CD4-positive, alpha-beta T cell (primary cell): ENCODE measurements around the gene GUK1. TPM values are rescaled to one million over a fixed set of nuclear protein-coding genes. Genes with fewer than 3 reads are reported as not detected.

Source experiments
- ATAC-seq: fragments of 200-7000 bp; cut with Tn5 transposase; one replicate; pipeline ENCODE4 v1.10.0; 2022; ENCODE audit warnings: mild to moderate bottlenecking; ENCODE audit not compliant: poor library complexity
- CTCF ChIA-PET: fragments of 350-600 bp; sonication (Branson Sonifier 250); formaldehyde crosslinking; loops from one replicate; lab custom pipeline; 2021; ENCODE audit warnings: antibody characterized with exemption, inconsistent platforms; lab: Charles Lee
- POLR2A ChIA-PET: fragments of 350-600 bp; sonication (Branson Sonifier 250); formaldehyde crosslinking; loops from one replicate; lab custom pipeline; 2021; ENCODE audit warnings: antibody characterized with exemption, inconsistent platforms; lab: Charles Lee
- DNase-seq, 14 experiments: peaks; one replicate each; pipeline ENCODE4 v3.0.0-alpha.2; 2013 to 2020; ENCODE audit warnings: mixed read lengths in 2 of 14
- H3K27ac ChIP-seq, 2 donors: one replicate each; pipeline versions ENCODE4 v1.5.1 to v1.7.0; 2013; ENCODE audit warnings: low read length in 2 of 2, low read depth in 1 of 2, mild to moderate bottlenecking in 1 of 2
- H3K27me3 ChIP-seq, 2 experiments: 1 replicate in 1 of 2; 2 replicates in 1 of 2; pipeline versions ENCODE4 v1.6.1 to v1.7.0; 2013; ENCODE audit warnings: low read length in 2 of 2, control low read depth in 1 of 2, mild to moderate bottlenecking in 1 of 2, moderate library complexity in 1 of 2; ENCODE audit not compliant: insufficient read depth in 2 of 2, control insufficient read depth in 1 of 2
- H3K36me3 ChIP-seq: one replicate; pipeline ENCODE4 v1.6.1; 2013; ENCODE audit warnings: low read length, control low read depth; ENCODE audit not compliant: insufficient read depth
- H3K4me1 ChIP-seq: one replicate; pipeline ENCODE4 v1.6.1; 2013; ENCODE audit warnings: low read length, control low read depth; ENCODE audit not compliant: insufficient read depth
- H3K4me3 ChIP-seq: one replicate; pipeline ENCODE4 v1.5.1; 2013; ENCODE audit warnings: mild to moderate bottlenecking, low read length, moderate library complexity
- H3K9me3 ChIP-seq, 2 experiments: 1 replicate in 1 of 2; 2 replicates in 1 of 2; pipeline versions ENCODE4 v1.6.1 to v1.7.0; 2013; ENCODE audit warnings: low read length in 2 of 2, mild to moderate bottlenecking in 2 of 2, control low read depth in 1 of 2, moderate library complexity in 1 of 2; ENCODE audit not compliant: control insufficient read depth in 1 of 2, insufficient read depth in 1 of 2
- H3K27ac Mint-ChIP-seq: one replicate; pipeline ENCODE4 v1.8.0; 2020; ENCODE audit warnings: mixed read lengths
- H3K27me3 Mint-ChIP-seq: one replicate; pipeline ENCODE4 v1.8.0; 2021; ENCODE audit warnings: mixed read lengths
- H3K36me3 Mint-ChIP-seq: one replicate; pipeline ENCODE4 v1.8.0; 2021; ENCODE audit warnings: low read depth, mixed read lengths
- H3K4me1 Mint-ChIP-seq: one replicate; pipeline ENCODE4 v1.8.0; 2021; ENCODE audit warnings: low read depth, mixed read lengths
- H3K4me3 Mint-ChIP-seq: one replicate; pipeline ENCODE4 v1.8.0; 2020; ENCODE audit warnings: mild to moderate bottlenecking, mixed read lengths
- H3K9me3 Mint-ChIP-seq: one replicate; pipeline ENCODE4 v1.8.0; 2020; ENCODE audit warnings: mixed read lengths
- CTCF ChIP-seq: fragments of 200-600 bp; IDR thresholded peaks from one replicate; pipeline ENCODE4 v1.8.0; 2022; ENCODE audit warnings: antibody characterized with exemption, mild to moderate bottlenecking
- intact Hi-C, 2 experiments: fragments of 100-400 bp; cut with DNase I in 1 of 2; cut with micrococcal nuclease in 1 of 2; formaldehyde crosslinking; loops; one replicate each; pipeline versions ENCODE4 v1.15.1 to v1.9.0; 2023 to 2025; cut with DNase I, micrococcal nuclease
- total RNA-seq, 174 experiments: library from RNA in 2 of 174; stranded (reverse) in 2 of 174; gene quantifications; one replicate each; pipeline ENCODE4 v1.2.3 and lab custom pipeline; 2021 to 2026

Gene GUK1
- total RNA-seq, 2 experiments from 2014 or later: 373 to 378 TPM

DNA sequence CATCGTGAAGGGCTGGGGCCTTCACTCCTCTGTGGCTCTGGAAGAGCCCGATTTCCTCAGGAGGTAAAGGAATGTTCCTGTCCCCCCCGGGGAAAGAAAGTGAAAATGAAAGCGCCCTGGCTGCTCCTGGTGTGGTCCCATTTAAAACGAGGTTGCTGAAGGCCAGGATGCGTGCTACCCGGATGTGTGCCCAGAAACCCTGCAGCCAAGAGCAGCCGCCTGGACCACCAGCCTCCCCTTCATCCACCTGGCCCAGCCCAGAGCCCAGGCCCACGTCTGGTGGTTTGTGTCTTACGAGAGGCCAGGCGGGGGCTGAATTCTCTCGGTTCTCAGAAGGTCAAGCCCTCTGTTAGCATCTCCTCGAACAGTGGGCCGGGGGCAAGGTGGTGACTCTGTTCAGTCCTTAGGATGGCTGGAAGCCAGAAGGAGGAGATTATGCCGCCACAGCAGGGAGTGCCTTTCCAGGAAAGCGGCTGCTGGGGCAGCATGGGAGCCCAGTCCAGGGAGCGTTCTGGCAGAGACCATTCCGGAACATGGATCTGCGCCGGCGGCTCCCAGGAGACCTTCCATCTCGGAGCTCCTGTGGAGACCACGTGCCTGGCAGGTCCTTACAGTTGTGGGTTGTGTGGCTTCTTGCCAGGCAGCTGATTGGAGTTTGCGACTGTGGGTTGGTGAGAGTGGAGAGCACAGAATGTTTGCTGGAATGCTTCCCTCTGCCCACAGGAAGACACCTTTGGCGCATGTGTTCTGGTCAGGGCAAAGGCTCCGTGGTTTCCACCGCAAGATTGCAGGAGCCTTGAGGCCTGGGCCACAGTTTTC is 1.4 kb downstream of the GUK1 start:
- peak overlapping the region; percentile 92 to 97 for H3K27ac ChIP-seq
- TF ChIP-seq CTCF: no peak

GRCh38 chr1:228142155-228142691 is 2.1 kb downstream of the GUK1 start:
- ChIA-PET CTCF (interaction anchor here (0.5 to 1.6 kb wide), 2 partner anchors 22 to 38 kb away, joined by 3 to 9 read pairs; partner anchors contain the start of gene IBA57), POLR2A (interaction anchor here (0.6 to 3.9 kb wide), 3 partner anchors 9 to 24 kb away, joined by 3 to 33 read pairs (median 3); partner anchors contain the start of gene IBA57)
- peak in 4 of 14 experiments; percentile 24 to 48 (median 32) for DNase-seq
- no peak for TF ChIP-seq CTCF
- H3K4me3 Mint-ChIP-seq: peak overlapping the region; percentile 90
- peaks cover 38% of the 10 kb centered on the region for H3K36me3 ChIP-seq
- peaks cover 60% of the 10 kb centered on the region for H3K4me1 ChIP-seq
- H3K27me3 Mint-ChIP-seq: no peaks in the 10 kb centered on the region
- no peaks in the 10 kb centered on the region for H3K9me3 ChIP-seq
- H3K9me3 Mint-ChIP-seq: no peaks in the 10 kb centered on the region
- no peak overlapping the region for H3K27ac ChIP-seq
- no peak for ATAC-seq
- intact Hi-C loops: loop anchor here in 1 of 2 experiments (10.0 kb wide), 1 partner anchor 1363 kb away; the partner anchor contains the start of gene NUP133
- H3K27ac Mint-ChIP-seq: peak overlapping the region; percentile 94
- H3K27me3 ChIP-seq: no peaks in the 10 kb centered on the region
- peak overlapping the region; percentile 78 for H3K4me3 ChIP-seq
- peaks cover 44% of the 10 kb centered on the region for H3K4me1 Mint-ChIP-seq
- H3K36me3 Mint-ChIP-seq: peaks cover 42% of the 10 kb centered on the region

More for the DNA sequence above, 1.4 kb downstream of the GUK1 start:
- Mint-ChIP-seq H3K4me3 (peak overlapping the region; percentile 90), H3K27ac (peak overlapping the region; percentile 94), H3K27me3 (no peaks in the 10 kb centered on the region), H3K9me3 (no peaks in the 10 kb centered on the region), H3K4me1 (peaks cover 44% of the 10 kb centered on the region), H3K36me3 (peaks cover 36% of the 10 kb centered on the region)
- no peaks in the 10 kb centered on the region for H3K27me3 ChIP-seq
- peaks cover 30% of the 10 kb centered on the region for H3K36me3 ChIP-seq
- intact Hi-C loops: loop anchor here in 1 of 2 experiments (1.0 to 10.0 kb wide), 3 partner anchors 23 to 1363 kb away; partner anchors contain the start of genes MRPL55 and NUP133
- peak overlapping the region; percentile 78 for H3K4me3 ChIP-seq
- peaks cover 56% of the 10 kb centered on the region for H3K4me1 ChIP-seq
- ATAC-seq (no peak), DNase-seq (peak in 5 of 14 experiments; percentile 24 to 80 (median 50))
- CTCF ChIA-PET: interaction anchor here (1.0 to 2.2 kb wide), 3 partner anchors 11 to 317 kb away, joined by 3 to 11 read pairs (median 9); no protein-coding TSS in a partner anchor
- POLR2A ChIA-PET: interaction anchor here (0.6 to 3.9 kb wide), 7 partner anchors 10 to 345 kb away, joined by 3 to 56 read pairs (median 9); partner anchors contain the start of genes ARF1, IBA57 and RNF187
- H3K9me3 ChIP-seq: no peaks in the 10 kb centered on the region

DNA sequence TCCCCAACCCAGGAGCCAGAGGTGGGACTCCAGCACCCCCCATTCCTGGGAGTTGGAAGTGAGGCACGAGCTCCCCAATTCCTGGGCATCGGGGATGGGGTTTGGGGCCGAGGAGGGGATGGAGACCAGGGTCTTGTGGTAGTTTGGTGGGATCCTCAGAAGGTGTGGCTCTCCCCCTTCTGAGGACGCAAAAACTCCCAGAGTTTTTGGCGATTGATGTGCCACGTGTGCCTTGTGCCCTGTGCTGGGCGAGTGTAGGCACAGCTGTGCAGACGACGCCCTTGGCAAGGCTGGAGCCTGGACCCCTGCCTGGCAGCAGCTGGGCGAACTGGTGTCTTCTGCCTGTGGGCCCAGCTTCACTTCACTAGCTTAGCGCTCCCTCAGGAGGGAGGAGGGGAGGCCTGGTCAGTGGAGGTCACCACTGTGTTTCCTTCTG is 2.6 kb downstream of the GUK1 start:
- Histone ChIP-seq H3K4me1 (peaks cover 61% of the 10 kb centered on the region), H3K27me3 (no peaks in the 10 kb centered on the region), H3K36me3 (peaks cover 43% of the 10 kb centered on the region), H3K4me3 (no peak overlapping the region), H3K9me3 (no peaks in the 10 kb centered on the region), H3K27ac (no peak overlapping the region)
- peak overlapping the region; percentile 90 for H3K4me3 Mint-ChIP-seq
- peak overlapping the region; percentile 94 for H3K27ac Mint-ChIP-seq
- H3K36me3 Mint-ChIP-seq: peaks cover 42% of the 10 kb centered on the region
- ATAC-seq (no peak), DNase-seq (peak in 1 of 14 experiments; percentile 31)
- POLR2A ChIA-PET: interaction anchor here (1.2 to 3.9 kb wide), 3 partner anchors 9 to 23 kb away, joined by 3 to 33 read pairs (median 5); partner anchors contain the start of gene IBA57
- no peaks in the 10 kb centered on the region for H3K27me3 Mint-ChIP-seq
- no peaks in the 10 kb centered on the region for H3K9me3 Mint-ChIP-seq
- TF ChIP-seq CTCF: no peak
- intact Hi-C loops: loop anchor here in 1 of 2 experiments (10.0 kb wide), 1 partner anchor 1362 kb away; the partner anchor contains the start of gene NUP133
- CTCF ChIA-PET: interaction anchor here (0.5 to 1.6 kb wide), 2 partner anchors 22 to 37 kb away, joined by 3 to 9 read pairs; partner anchors contain the start of gene IBA57
- H3K4me1 Mint-ChIP-seq: peaks cover 44% of the 10 kb centered on the region
